CD1c-positive myeloid dendritic cell (primary cell): ENCODE measurements around the gene PDLIM5.

Experiments
- DNase-seq: peaks from one replicate; pipeline ENCODE4 v3.0.0-alpha.2; 2016; ENCODE audit errors: extremely low spot score

The PDLIM5 gene

GRCh38 chr4:94426783-94427182 lies 25.0 kb upstream of the PDLIM5 start:
- DNase-seq: no peak

GRCh38 chr4:94428884-94429283 lies 22.9 kb upstream of the PDLIM5 start:
- DNase-seq: no peak

- no peak for DNase-seq
Measured at GRCh38 chr4:94430406-94430805, 21.3 kb upstream of the PDLIM5 start.

GRCh38 chr4:94431388-94431787 lies 20.4 kb upstream of the PDLIM5 start:
- DNase-seq: no peak

GRCh38 chr4:94434505-94434904 lies 17.2 kb upstream of the PDLIM5 start:
- no peak for DNase-seq

- DNase-seq: no peak
Measured at GRCh38 chr4:94435874-94436273, 15.9 kb upstream of the PDLIM5 start.

- DNase-seq: no peak
Measured at GRCh38 chr4:94436512-94436911, 15.2 kb upstream of the PDLIM5 start.

GRCh38 chr4:94439606-94440005 lies 12.1 kb upstream of the PDLIM5 start:
- no peak for DNase-seq

GRCh38 chr4:94441838-94442237 lies 9.9 kb upstream of the PDLIM5 start:
- no peak for DNase-seq

GRCh38 chr4:94442251-94442650 lies 9.5 kb upstream of the PDLIM5 start:
- DNase-seq: no peak

- DNase-seq: no peak
Measured at GRCh38 chr4:94446386-94446785, 5.4 kb upstream of the PDLIM5 start.

- no peak for DNase-seq
Measured at GRCh38 chr4:94447754-94448411, 3.9 kb upstream of the PDLIM5 start.

- DNase-seq: no peak
Measured at GRCh38 chr4:94448815-94449375, 2.8 kb upstream of the PDLIM5 start.

- DNase-seq: no peak
Measured at GRCh38 chr4:94451051-94451694, 569 bp upstream of the PDLIM5 start.

GRCh38 chr4:94452476-94453371 lies 982 bp downstream of the PDLIM5 start:
- peak; percentile 66 for DNase-seq

- DNase-seq: peak; percentile 60
Measured at GRCh38 chr4:94453391-94453963, 1.7 kb downstream of the PDLIM5 start.

- no peak for DNase-seq
Measured at GRCh38 chr4:94454405-94454804, 2.7 kb downstream of the PDLIM5 start.

GRCh38 chr4:94455081-94455480 lies 3.3 kb downstream of the PDLIM5 start:
- no peak for DNase-seq

GRCh38 chr4:94457692-94458106 lies 6.0 kb downstream of the PDLIM5 start:
- DNase-seq: no peak

GRCh38 chr4:94458682-94459081 lies 6.9 kb downstream of the PDLIM5 start:
- no peak for DNase-seq

- no peak for DNase-seq
Measured at GRCh38 chr4:94459462-94460161, 7.9 kb downstream of the PDLIM5 start.
